Sigmoid colon (tissue), 4 donors: ENCODE data around the gene DDX39A.
"Not testable (repeated sequence)": the region's sequence is repeated elsewhere in the genome, so short reads cannot be mapped to it uniquely, and the experiment has no call there.

Experiments
- POLR2A ChIP-seq, 2 donors: fragments of 450-650 bp; IDR thresholded peaks; one replicate each; pipeline ENCODE4 v1.6.1; 2016; ENCODE audit warnings: antibody characterized with exemption in 2 of 2, mild to moderate bottlenecking in 2 of 2, moderate library complexity in 2 of 2
- POLR2AphosphoS5 ChIP-seq, 4 donors: sonication (generic); formaldehyde crosslinking; IDR thresholded peaks; one replicate each; pipeline ENCODE4 v1.6.1; 2017; ENCODE audit warnings: antibody characterized with exemption in 4 of 4
- TF ChIP-seq, protein P1 (sequence below), 4 experiments: fragments of 450-650 bp in 3 of 4; fragments of 200-600 bp in 1 of 4; IDR thresholded peaks; one replicate each; pipeline ENCODE4 v1.5.1; 2016 to 2019; ENCODE audit warnings: antibody characterized with exemption in 4 of 4, mild to moderate bottlenecking in 3 of 4, moderate library complexity in 2 of 4

DNA sequence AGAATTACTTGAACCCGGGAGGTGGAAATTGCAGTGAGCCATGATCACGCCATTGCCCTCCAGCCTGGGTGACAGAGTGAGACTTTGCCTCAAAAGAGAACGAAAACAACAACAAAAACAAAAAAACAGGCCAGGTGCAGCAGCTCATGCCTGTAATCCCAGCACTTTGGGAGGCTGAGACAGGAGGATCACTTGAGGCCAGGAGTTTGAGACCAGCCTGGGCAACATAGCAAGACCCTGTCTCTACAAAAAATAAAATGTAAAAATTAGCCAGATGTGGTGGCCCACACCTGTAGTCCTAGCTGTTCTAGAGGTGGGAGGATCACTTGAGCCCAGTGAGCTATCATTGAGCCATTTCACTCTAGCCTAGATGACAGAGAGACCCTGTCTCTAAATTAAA is 33.2 kb upstream of the DDX39A start:
- not testable (repeated sequence) for TF ChIP-seq POLR2A, POLR2AphosphoS5 (IDR thresholded peaks at IDR 0.05)
- TF ChIP-seq, protein P1, sequence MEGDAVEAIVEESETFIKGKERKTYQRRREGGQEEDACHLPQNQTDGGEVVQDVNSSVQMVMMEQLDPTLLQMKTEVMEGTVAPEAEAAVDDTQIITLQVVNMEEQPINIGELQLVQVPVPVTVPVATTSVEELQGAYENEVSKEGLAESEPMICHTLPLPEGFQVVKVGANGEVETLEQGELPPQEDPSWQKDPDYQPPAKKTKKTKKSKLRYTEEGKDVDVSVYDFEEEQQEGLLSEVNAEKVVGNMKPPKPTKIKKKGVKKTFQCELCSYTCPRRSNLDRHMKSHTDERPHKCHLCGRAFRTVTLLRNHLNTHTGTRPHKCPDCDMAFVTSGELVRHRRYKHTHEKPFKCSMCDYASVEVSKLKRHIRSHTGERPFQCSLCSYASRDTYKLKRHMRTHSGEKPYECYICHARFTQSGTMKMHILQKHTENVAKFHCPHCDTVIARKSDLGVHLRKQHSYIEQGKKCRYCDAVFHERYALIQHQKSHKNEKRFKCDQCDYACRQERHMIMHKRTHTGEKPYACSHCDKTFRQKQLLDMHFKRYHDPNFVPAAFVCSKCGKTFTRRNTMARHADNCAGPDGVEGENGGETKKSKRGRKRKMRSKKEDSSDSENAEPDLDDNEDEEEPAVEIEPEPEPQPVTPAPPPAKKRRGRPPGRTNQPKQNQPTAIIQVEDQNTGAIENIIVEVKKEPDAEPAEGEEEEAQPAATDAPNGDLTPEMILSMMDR (IDR thresholded peaks at IDR 0.05) = not testable (repeated sequence)
